ENCODE data around the gene DEPDC5.

DNA sequence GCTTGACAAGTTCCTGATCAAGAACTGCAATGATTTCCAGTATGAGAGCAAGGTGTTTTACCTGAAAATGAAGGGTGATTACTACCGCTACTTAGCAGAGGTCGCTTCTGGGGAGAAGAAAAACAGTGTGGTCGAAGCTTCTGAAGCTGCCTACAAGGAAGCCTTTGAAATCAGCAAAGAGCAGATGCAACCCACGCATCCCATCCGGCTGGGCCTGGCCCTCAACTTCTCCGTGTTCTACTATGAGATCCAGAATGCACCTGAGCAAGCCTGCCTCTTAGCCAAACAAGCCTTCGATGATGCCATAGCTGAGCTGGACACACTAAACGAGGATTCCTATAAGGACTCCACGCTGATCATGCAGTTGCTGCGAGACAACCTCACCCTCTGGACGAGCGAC, 202.5 kb downstream of the DEPDC5 start:
- TF ChIP-seq POLR2AphosphoS5 (IDR thresholded peaks at IDR 0.05; ENCODE audit: low read depth, low read length), result no peak
- no peak for TF ChIP-seq POLR2A (IDR thresholded peaks at IDR 0.05; ENCODE audit: low read depth, low read length)
- TF ChIP-seq TAF1 (IDR thresholded peaks at IDR 0.05; ENCODE audit: borderline replicate concordance, low read depth, low read length), result no peak
